ENCODE measurements around the gene ANKRD23.

GRCh38 chr2:96825057-96825456 is 18.8 kb downstream of the ANKRD23 start:
- TF ChIP-seq CTCF (IDR thresholded peaks at IDR 0.05; ENCODE audit: low read length) (no peak), EZH2 (IDR thresholded peaks at IDR 0.05; ENCODE audit: borderline replicate concordance, low read length) (no peak)

Measured in OCI-LY1 (cell line).